GM10266 (cell line): ENCODE data around the gene SLC26A1.

ENCODE experiments used
- DNase-seq: peaks from one replicate; pipeline ENCODE4 v3.0.0; 2012; ENCODE audit errors: extremely low spot score
- CTCF ChIP-seq: IDR thresholded peaks from 2 replicates; pipeline ENCODE4 v1.5.1; 2012; ENCODE audit warnings: mild to moderate bottlenecking, low read depth; ENCODE audit not compliant: control insufficient read depth, insufficient read depth; ENCODE audit errors: missing control alignments

SLC26A1 gene

GRCh38 chr4:955161-955921 lies 37.9 kb downstream of the SLC26A1 start:
- TF ChIP-seq CTCF = no peak

GRCh38 chr4:954211-955020 lies 38.8 kb downstream of the SLC26A1 start:
- TF ChIP-seq CTCF = no peak
- DNase-seq = no peak

More at GRCh38 chr4:955161-955921, 37.9 kb downstream of the SLC26A1 start:
- no peak for DNase-seq

GRCh38 chr4:953574-953915 lies 39.7 kb downstream of the SLC26A1 start:
- DNase-seq = no peak
- TF ChIP-seq CTCF = no peak

GRCh38 chr4:952881-953573 lies 40.2 kb downstream of the SLC26A1 start:
- no peak for TF ChIP-seq CTCF
- DNase-seq = no peak

GRCh38 chr4:951594-952468 lies 41.4 kb downstream of the SLC26A1 start:
- DNase-seq = no peak
- TF ChIP-seq CTCF = no peak

- DNase-seq = no peak
- TF ChIP-seq CTCF = no peak
Measured at GRCh38 chr4:951186-951585, 42.0 kb downstream of the SLC26A1 start.
